ENCODE results near the gene EML1.

The EML1 gene

DNA sequence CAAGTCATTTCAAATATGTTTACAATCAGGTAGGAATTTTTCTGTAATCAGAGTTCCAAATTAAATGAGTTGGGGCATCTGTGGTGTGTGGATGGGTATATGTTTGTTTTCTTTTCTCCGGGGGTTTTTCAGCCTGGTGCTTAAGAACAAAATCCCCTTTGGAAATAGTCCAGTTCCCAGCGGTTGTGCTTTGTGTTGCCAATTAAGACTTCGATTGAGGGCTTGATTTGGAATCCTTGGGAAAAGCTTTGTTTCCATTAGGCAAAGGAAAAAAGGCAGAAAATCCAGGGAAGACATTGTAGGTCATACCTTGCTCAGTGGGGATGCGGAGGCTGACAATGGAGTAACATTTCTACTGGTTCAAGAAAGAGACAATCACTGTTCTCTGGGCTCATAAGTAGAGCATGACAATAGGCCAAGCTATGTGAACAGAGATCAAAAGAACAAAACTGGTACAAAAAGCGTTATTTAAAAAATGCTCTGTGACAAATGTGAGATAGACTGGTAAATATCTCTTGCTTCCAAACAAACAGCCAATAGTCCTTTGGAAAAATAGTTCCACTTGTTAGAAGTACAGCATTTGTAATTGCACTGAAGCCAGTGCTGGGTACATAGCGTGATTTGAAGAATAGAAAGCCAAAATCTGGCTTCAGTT lies 79.7 kb downstream of the EML1 start:
- no peak for DNase-seq (ENCODE audit: low read depth)

- DNase-seq (ENCODE audit: low read depth) = no peak
Observed at GRCh38 chr14:99873653-99874052, 80.4 kb downstream of the EML1 start.

- no peak for DNase-seq (ENCODE audit: low read depth)
Observed at GRCh38 chr14:99874306-99874705, 81.1 kb downstream of the EML1 start.

- DNase-seq (ENCODE audit: low read depth) = no peak
Observed at GRCh38 chr14:99875421-99875820, 82.2 kb downstream of the EML1 start.

DNA sequence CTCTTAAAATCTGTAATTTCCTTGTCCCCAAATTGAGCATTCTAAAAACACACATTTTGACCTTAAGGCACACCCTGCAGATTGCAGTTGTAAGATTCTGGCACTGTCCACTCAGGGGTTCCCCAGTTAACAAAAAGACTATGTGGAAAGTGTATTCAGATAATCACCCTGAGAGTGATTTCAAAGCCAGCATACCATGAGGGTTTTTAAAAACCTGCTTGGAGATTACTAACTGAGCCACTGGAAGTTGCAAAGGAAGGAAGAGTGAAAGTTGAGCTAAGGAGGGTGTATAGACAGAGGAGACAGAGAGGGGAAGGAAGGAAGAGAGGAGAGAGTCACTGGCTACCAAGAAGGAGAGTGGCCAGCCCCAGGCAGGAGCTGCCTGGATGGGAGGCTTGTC lies 82.6 kb downstream of the EML1 start:
- no peak for DNase-seq (ENCODE audit: low read depth)

GRCh38 chr14:99876406-99876805 lies 83.2 kb downstream of the EML1 start:
- no peak for DNase-seq (ENCODE audit: low read depth)

- DNase-seq (ENCODE audit: low read depth) = no peak
Observed at GRCh38 chr14:99878563-99878962, 85.3 kb downstream of the EML1 start.

DNA sequence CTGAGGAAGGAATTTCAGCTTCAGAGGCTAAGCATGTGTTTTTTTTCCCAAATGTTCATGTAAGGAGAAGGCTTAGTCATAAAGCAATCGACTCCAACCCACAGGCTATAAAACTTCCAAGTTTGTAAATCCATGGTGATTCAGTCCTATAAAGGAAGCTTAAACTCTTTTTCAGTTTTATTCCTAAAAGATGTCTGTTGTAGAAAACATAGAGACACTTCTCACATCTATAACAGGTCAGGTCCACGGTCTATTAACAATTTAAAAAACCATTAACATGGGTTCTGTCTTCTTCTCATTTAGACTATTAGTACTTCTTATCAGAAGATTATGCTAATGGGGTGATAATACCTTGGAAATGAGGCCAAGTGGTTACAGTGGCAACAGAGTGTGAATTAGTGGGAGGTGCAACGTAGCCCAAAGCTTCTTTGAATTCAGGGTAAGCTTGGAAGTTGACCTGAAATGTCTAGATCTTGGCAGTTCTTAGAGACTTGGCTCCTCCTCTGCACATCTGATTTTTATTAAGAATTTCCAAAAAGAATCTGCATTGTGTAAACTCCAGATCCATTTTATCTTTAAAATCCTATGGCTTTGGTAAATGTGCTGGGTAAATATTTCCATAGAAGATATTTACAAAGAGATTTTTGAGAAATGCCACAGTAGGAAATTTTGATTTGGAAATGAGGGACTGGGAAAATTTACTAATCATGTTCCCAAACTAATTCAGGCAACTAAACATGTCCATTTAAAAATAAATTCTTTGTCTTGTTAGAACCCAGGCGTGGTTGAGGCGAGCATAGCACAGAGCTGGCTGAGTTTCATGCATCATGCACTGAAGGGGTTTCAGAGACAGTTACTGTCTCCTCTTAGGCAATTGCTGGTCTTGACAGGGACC lies 86.4 kb downstream of the EML1 start:
- no peak for DNase-seq (ENCODE audit: low read depth)

DNA sequence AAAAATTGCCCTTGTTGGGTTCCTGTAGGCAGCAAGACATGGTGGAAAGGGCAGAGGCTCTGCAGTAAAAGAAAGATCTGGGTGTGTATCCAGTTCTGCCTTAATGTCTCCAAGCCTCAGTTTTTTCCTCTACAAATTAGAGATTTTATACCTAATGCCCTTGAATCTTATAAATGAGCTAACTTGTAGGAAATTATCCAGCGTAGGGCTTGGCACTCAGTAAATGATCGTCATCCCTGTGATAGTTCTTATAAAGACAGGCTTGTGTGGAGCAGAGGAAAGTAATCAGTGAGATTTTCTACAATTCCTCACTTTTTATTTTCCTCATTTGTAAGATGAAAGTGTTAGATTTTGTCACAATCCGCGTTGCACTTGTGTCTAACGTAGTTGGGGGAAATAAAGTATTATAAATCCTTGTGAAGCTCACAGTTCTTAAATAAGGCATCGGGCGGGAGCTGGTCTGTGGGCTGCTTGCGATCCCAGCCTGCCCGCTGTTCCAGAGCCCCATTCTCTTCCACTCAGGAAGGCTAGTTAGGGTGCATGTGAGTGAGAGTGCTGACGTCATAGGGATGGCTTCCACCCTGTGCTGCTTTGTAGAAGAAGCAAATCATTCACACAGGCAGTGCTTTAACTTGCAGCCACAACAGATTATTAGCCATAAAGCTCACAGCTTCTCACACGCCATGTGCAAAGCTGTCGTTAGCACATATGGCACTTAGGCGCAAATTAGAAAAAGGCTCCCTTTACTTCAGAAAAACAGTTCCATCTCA lies 87.6 kb downstream of the EML1 start:
- DNase-seq (ENCODE audit: low read depth) = no peak

DNA sequence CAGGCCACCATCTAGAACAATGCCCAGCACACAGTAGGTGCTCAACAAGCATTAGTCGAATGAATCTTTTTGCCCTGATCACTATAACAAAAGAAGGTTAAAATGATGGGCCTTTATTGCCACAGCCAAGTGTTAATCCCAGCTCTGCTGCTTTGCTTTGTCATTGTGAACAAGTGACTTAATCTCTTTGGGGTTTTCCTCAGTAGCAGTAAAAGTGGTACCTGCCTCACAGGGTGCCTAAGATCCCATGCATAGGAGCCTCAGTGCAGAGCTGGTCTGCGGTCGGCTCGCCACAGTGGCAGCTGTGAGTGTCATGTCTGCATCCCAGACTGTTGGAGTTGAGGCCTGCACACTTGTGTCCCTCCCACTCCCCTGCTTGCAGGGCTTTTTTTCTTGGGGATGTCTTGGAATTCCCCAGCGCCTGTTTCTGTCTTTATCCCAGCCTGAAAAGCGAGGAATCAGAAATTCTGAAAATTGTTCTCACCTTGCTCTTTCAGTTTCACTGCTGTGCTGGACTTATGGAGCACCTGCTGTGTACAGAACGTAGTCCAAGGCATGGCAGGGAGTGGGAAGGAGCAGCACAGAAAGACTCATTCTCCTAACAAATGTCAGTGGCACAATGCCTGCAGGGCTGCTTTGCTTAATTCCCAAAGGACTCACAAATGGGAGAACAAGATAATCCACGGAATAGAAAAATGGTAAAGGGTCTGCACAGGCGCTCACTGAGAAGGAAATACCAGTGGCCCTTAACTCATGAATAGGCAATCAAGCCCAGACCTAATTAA lies 90.8 kb downstream of the EML1 start:
- no peak for DNase-seq (ENCODE audit: low read depth)

- DNase-seq (ENCODE audit: low read depth) = peak; percentile 35
Observed at GRCh38 chr14:99884834-99885648, 91.8 kb downstream of the EML1 start.

DNA sequence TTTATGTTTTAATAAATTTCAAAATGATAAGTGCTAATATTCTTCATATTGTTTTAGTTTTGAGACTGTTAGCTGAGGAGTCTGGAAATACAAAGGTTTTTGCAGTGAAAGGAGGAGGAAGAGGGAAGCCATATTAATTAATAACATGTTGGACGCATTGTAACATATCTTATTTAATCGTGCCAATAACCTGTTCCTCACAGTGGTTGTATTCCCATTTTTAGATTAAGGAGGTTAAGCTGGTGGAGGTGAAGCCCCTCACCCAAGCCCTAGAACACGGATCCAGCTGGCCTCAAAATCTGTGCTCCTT lies 92.4 kb downstream of the EML1 start:
- DNase-seq (ENCODE audit: low read depth) = no peak

GRCh38 chr14:99887407-99887806 lies 94.2 kb downstream of the EML1 start:
- DNase-seq (ENCODE audit: low read depth) = no peak

DNA sequence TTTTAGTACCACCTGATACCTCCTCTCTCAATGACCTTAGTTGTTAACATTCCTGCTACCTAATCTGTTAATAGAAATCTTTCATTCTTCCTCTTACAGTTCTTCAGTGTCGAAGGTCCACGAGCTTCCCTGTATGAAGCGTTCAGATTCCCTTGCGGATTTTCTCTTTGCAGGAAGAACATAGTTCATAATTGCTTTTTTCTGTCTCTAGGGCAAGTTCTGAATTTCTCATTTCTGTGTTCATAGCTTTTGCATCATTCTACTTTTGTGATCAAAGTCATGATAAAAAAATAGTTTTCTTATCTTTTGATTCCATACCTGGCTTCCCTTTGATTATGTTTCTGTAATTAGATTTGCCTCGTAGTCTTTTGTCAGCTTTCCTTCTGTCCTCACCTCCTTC lies 94.9 kb downstream of the EML1 start:
- no peak for DNase-seq (ENCODE audit: low read depth)

DNA sequence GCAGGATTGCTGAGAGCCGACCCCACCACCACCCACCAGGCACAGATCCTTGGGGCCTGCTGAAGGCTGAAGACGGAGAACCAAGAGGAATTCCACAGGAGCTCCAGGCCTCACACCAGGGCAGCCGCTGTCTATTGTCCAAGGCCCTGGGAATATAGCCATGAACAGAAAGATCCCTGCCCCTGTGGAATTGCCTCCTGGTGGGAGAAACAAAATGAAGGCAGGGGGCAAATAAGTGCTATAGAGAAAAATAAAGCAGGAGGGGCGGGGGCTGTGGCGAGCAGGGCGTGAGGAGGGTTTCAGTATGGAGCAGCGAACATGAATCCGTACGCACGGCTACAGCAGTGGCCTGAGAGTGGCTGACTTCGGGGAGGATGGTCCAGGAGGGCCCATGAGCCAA lies 96.1 kb downstream of the EML1 start:
- DNase-seq (ENCODE audit: low read depth) = no peak

DNA sequence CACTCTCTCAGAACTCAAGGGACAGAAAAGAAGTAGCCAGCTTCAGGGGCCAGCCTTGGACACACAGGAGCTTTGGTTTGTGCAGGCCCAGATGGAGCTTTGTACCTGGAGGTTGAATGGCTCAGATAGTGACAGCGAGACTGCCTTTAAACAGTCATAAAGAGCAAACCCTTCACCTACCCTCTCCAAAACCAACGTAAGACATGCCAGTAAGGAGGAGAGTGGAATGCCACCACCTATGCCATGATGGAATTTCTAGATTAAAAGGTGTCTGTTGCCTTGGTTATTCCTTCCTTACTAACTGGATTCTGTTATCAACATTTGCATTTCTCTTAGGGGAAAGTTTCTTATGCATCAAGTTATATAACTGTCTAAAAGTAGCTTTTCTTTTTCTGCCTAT lies 98.1 kb downstream of the EML1 start:
- DNase-seq (ENCODE audit: low read depth) = no peak

DNA sequence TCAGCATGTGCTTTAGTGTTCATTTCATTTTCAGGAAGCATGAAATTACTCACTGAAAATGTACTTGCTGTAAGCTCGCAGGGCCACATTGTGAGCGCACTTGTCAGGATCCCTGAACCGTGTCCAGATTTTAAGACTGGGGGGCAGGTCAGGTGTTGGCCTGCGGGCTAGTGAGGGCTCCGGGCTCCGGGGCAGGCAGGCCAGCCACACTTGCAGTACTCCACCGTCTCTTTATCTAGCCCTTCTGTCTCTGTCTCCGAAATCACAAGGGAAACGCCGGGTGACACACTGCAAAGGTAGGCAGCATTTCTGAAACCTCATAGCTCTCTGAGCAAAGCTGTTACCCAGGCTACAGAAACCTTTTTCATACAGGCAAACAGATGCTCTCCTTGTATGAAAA lies 98.7 kb downstream of the EML1 start:
- DNase-seq (ENCODE audit: low read depth) = no peak

GRCh38 chr14:99892406-99892805 lies 99.2 kb downstream of the EML1 start:
- DNase-seq (ENCODE audit: low read depth) = no peak

DNA sequence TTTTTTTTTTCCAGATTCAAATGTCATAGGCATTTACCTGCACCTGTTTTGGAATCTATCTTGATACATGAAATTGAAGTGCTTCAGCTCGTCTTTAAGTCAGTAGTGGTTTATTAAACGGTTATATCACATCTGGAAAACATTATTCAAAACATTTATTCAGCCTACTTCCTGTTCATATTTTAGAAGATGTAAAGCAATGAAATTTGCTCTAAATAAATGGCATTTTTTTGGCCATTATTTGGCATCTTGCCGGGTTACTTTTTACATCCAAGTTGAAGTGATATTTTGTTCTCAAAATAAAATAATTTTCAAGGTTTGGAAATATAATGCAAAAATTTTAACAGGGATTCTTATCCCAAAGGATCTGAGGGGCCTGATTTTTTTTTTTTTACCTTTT lies 103.1 kb downstream of the EML1 start:
- no peak for DNase-seq (ENCODE audit: low read depth)

GRCh38 chr14:99899578-99900178 lies 106.5 kb downstream of the EML1 start:
- DNase-seq (ENCODE audit: low read depth) = no peak

- no peak for DNase-seq (ENCODE audit: low read depth)
Observed at GRCh38 chr14:99902925-99903324, 109.7 kb downstream of the EML1 start.

Data from HS-27A (cell line).